HEK293 (cell line): ENCODE measurements around the gene KDM5A.
A peak's percentile ranks its signal among the peaks of the same experiment; 100 is the strongest.

Experiments used
- CTCF ChIA-PET: fragments of 350-600 bp; formaldehyde crosslinking; extraction: SDS; loops from one replicate; lab custom pipeline; 2021; ENCODE audit warnings: antibody characterized with exemption; lab: Yijun Ruan, JAX
- POLR2A ChIA-PET: fragments of 300-600 bp; formaldehyde crosslinking; extraction: SDS; loops from one replicate; lab custom pipeline; 2020; ENCODE audit warnings: antibody characterized with exemption, inconsistent platforms; lab: Yijun Ruan, JAX
- H3K27ac ChIP-seq: fragments of 200-500 bp; sonication (Bioruptor generic); 2 replicates; pipeline ENCODE4 v1.5.1; 2014; ENCODE audit warnings: low read depth, low read length, control low read depth, inconsistent platforms; ENCODE audit errors: extremely low read depth
- H3K36me3 ChIP-seq, 2 experiments: fragments of 200-500 bp in 1 of 2; sonication (Bioruptor generic) in 1 of 2; 1 replicate in 1 of 2; 2 replicates in 1 of 2; pipeline ENCODE4 v1.5.1; 2014 to 2017; ENCODE audit warnings: inconsistent platforms in 2 of 2, low read length in 2 of 2; ENCODE audit not compliant: control insufficient read depth in 2 of 2, insufficient read depth in 1 of 2
- H3K4me1 ChIP-seq: fragments of 200-500 bp; sonication (Bioruptor generic); 2 replicates; pipeline ENCODE4 v1.5.1; 2014; ENCODE audit warnings: mild to moderate bottlenecking, low read length, inconsistent platforms; ENCODE audit not compliant: control insufficient read depth, insufficient read depth
- H3K4me3 ChIP-seq: 2 replicates; pipeline ENCODE4 v1.5.1; 2011; ENCODE audit warnings: low read depth, mild to moderate bottlenecking, control low read depth, low read length, moderate library complexity
- H3K9me3 ChIP-seq: fragments of 200-500 bp; sonication (Bioruptor generic); 2 replicates; pipeline ENCODE4 v1.5.1; 2014; ENCODE audit warnings: low read depth, low read length, inconsistent platforms; ENCODE audit not compliant: control insufficient read depth, insufficient read depth
- GFI1B ChIP-seq: fragments of 450-650 bp; formaldehyde crosslinking; IDR thresholded peaks from 2 replicates; pipeline ENCODE4 v1.5.1; 2016; ENCODE audit warnings: missing biosample characterization, missing genetic modification characterization
- KLF1 ChIP-seq: fragments of 450-650 bp; formaldehyde crosslinking; IDR thresholded peaks from 2 replicates; pipeline ENCODE4 v1.5.1; 2016; ENCODE audit warnings: missing biosample characterization, missing genetic modification characterization
- MEIS1 ChIP-seq: sonication (generic); formaldehyde crosslinking; IDR thresholded peaks from 2 replicates; pipeline ENCODE4 v1.8.1; 2022; ENCODE audit warnings: missing genetic modification reagents, mild to moderate bottlenecking, borderline replicate concordance
- OVOL3 ChIP-seq: fragments of 450-650 bp; formaldehyde crosslinking; IDR thresholded peaks from 2 replicates; pipeline ENCODE4 v1.5.1; 2016; ENCODE audit warnings: missing biosample characterization, missing genetic modification characterization
- REPIN1 ChIP-seq: fragments of 450-650 bp; formaldehyde crosslinking; IDR thresholded peaks from 2 replicates; pipeline ENCODE4 v1.5.1; 2017; ENCODE audit warnings: missing biosample characterization, missing genetic modification characterization, low read depth
- TRIM28 ChIP-seq: IDR thresholded peaks from 2 replicates; pipeline ENCODE4 v1.6.1; 2011; ENCODE audit warnings: low read length, control low read depth, borderline replicate concordance
- ZFP3 ChIP-seq: fragments of 450-650 bp; formaldehyde crosslinking; IDR thresholded peaks from 2 replicates; pipeline ENCODE4 v1.5.1; 2016; ENCODE audit warnings: low read depth, missing biosample characterization, missing genetic modification characterization
- ZNF133 ChIP-seq: fragments of 450-650 bp; formaldehyde crosslinking; IDR thresholded peaks from 2 replicates; pipeline ENCODE4 v1.5.1; 2016; ENCODE audit warnings: missing biosample characterization, missing genetic modification characterization
- ZNF146 ChIP-seq: fragments of 450-650 bp; formaldehyde crosslinking; IDR thresholded peaks from 2 replicates; pipeline ENCODE4 v1.5.1; 2016; ENCODE audit warnings: missing biosample characterization, missing genetic modification characterization
- ZNF19 ChIP-seq: fragments of 450-650 bp; formaldehyde crosslinking; IDR thresholded peaks from 2 replicates; pipeline ENCODE4; 2016; ENCODE audit warnings: missing biosample characterization, missing genetic modification characterization, low read depth
- ZNF302 ChIP-seq: fragments of 450-650 bp; formaldehyde crosslinking; IDR thresholded peaks from 2 replicates; pipeline ENCODE4 v1.5.1; 2016; ENCODE audit warnings: missing biosample characterization, missing genetic modification characterization, low read depth
- ZNF311 ChIP-seq: fragments of 450-650 bp; formaldehyde crosslinking; IDR thresholded peaks from 2 replicates; pipeline ENCODE4 v1.5.1; 2017; ENCODE audit warnings: missing biosample characterization, missing genetic modification characterization, borderline replicate concordance
- ZNF341 ChIP-seq: fragments of 450-650 bp; formaldehyde crosslinking; IDR thresholded peaks from 2 replicates; pipeline ENCODE4; 2016; ENCODE audit warnings: low read depth, missing biosample characterization, missing genetic modification characterization
- ZNF416 ChIP-seq: fragments of 450-650 bp; formaldehyde crosslinking; IDR thresholded peaks from 2 replicates; pipeline ENCODE4 v1.5.1; 2016; ENCODE audit warnings: missing biosample characterization, missing genetic modification characterization
- ZNF510 ChIP-seq: fragments of 450-650 bp; formaldehyde crosslinking; IDR thresholded peaks from 2 replicates; pipeline ENCODE4 v1.5.1; 2018; ENCODE audit warnings: mild to moderate bottlenecking, missing genetic modification characterization, missing biosample characterization; ENCODE audit not compliant: insufficient replicate concordance
- ZNF548 ChIP-seq: fragments of 450-650 bp; formaldehyde crosslinking; IDR thresholded peaks from 2 replicates; pipeline ENCODE4 v1.5.1; 2016; ENCODE audit warnings: missing biosample characterization, missing genetic modification characterization
- ZNF549 ChIP-seq: fragments of 450-650 bp; IDR thresholded peaks from 2 replicates; pipeline ENCODE4 v1.5.1; 2018; ENCODE audit warnings: missing biosample characterization, missing genetic modification characterization, mild to moderate bottlenecking, inconsistent platforms, moderate library complexity
- ZNF558 ChIP-seq: fragments of 450-650 bp; formaldehyde crosslinking; IDR thresholded peaks from 2 replicates; pipeline ENCODE4 v1.5.1; 2016; ENCODE audit warnings: missing biosample characterization, missing genetic modification characterization
- ZNF561 ChIP-seq: fragments of 450-650 bp; IDR thresholded peaks from 2 replicates; pipeline ENCODE4 v1.5.1; 2018; ENCODE audit warnings: missing biosample characterization, missing genetic modification characterization, borderline replicate concordance
- ZNF585B ChIP-seq: fragments of 450-650 bp; formaldehyde crosslinking; IDR thresholded peaks from 2 replicates; pipeline ENCODE4 v1.5.1; 2016; ENCODE audit warnings: missing biosample characterization, missing genetic modification characterization
- ZNF621 ChIP-seq: fragments of 450-650 bp; formaldehyde crosslinking; IDR thresholded peaks from 2 replicates; pipeline ENCODE4 v1.5.1; 2017; ENCODE audit warnings: missing biosample characterization, missing genetic modification characterization
- ZNF707 ChIP-seq: fragments of 450-650 bp; formaldehyde crosslinking; IDR thresholded peaks from 2 replicates; pipeline ENCODE4 v1.5.1; 2016; ENCODE audit warnings: missing biosample characterization, missing genetic modification characterization
- ZNF747 ChIP-seq: fragments of 450-650 bp; formaldehyde crosslinking; IDR thresholded peaks from 2 replicates; pipeline ENCODE4 v1.5.1; 2016; ENCODE audit warnings: missing biosample characterization, missing genetic modification characterization
- ZNF791 ChIP-seq: fragments of 450-650 bp; formaldehyde crosslinking; IDR thresholded peaks from 2 replicates; pipeline ENCODE4 v1.5.1; 2016; ENCODE audit warnings: missing biosample characterization, missing genetic modification characterization
- ZNF843 ChIP-seq: fragments of 450-650 bp; formaldehyde crosslinking; IDR thresholded peaks from 2 replicates; pipeline ENCODE4 v1.5.1; 2016; ENCODE audit warnings: missing biosample characterization, missing genetic modification characterization
- TF ChIP-seq, protein P1 (sequence below): fragments of 450-650 bp; formaldehyde crosslinking; IDR thresholded peaks from 2 replicates; pipeline ENCODE4 v1.5.1; 2016; ENCODE audit warnings: missing biosample characterization, missing genetic modification characterization, borderline replicate concordance
- TF ChIP-seq, protein P2 (sequence below): fragments of 450-650 bp; formaldehyde crosslinking; IDR thresholded peaks from 2 replicates; pipeline ENCODE4 v1.5.1; 2017; ENCODE audit warnings: missing biosample characterization, missing genetic modification characterization
- TF ChIP-seq, protein P3 (sequence below): fragments of 450-650 bp; formaldehyde crosslinking; IDR thresholded peaks from 2 replicates; pipeline ENCODE4 v1.5.1; 2016; ENCODE audit warnings: missing biosample characterization, missing genetic modification characterization
- TF ChIP-seq, protein P4 (sequence below): fragments of 450-650 bp; formaldehyde crosslinking; IDR thresholded peaks from 2 replicates; pipeline ENCODE4 v1.5.1; 2017; ENCODE audit warnings: missing biosample characterization, missing genetic modification characterization
- TF ChIP-seq, protein P5 (sequence below): fragments of 450-650 bp; formaldehyde crosslinking; IDR thresholded peaks from 2 replicates; pipeline ENCODE4; 2016; ENCODE audit warnings: missing biosample characterization, missing genetic modification characterization
- TF ChIP-seq, protein P6 (sequence below): fragments of 450-650 bp; formaldehyde crosslinking; IDR thresholded peaks from 2 replicates; pipeline ENCODE4 v1.5.1; 2016; ENCODE audit warnings: missing biosample characterization, missing genetic modification characterization, low read depth

The KDM5A gene

DNA sequence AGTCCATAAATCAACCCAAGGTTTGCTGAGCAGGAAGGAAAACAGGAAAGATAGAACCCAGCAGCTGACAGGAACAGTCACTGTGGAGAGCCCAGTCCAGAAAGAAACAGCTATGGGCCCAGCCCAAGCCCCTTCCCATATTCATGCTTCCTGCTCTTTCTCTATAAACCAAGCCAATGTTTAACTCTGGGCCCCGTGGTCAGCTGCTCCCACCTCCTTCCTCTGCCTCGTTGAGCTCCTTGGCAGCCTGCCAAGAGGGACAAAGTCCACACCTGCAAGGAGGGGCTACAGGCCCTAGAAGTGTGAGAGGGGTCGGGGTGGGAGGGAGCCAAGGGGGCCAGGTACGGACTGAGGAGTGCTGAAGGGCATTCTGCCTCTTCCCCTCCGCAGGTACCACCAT lies 136.5 kb downstream of the KDM5A start:
- no peaks in the 10 kb centered on the region for H3K4me1 ChIP-seq
- POLR2A ChIA-PET, result no interaction called here

DNA sequence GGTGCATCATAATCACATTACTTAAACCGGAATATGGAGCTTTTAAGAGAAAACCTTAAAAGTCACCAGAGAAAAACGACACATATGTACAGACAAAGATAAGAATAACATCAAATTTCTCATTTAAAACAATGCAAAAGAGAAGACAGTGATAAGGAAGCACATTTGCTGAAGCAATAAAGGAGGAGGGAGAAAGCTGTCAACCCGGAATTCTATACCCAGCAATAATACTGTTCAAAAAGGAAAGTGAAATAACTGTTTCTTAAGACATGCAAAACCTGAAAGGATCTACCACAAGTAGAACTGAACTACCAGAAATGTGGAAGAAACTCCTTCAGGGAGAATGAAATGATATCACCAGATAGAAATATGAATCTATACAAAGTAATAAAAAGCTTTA lies 141.8 kb downstream of the KDM5A start:
- ChIA-PET POLR2A (no interaction called here), CTCF (interaction anchor here (0.7 kb wide), 1 partner anchor 15 kb away, joined by 3 read pairs; no protein-coding TSS in a partner anchor)
- no peak overlapping the region for H3K4me3 ChIP-seq
- no peaks in the 10 kb centered on the region for H3K4me1 ChIP-seq
- H3K9me3 ChIP-seq, result no peaks in the 10 kb centered on the region; the same call in 1 of the 2 replicates
- H3K27ac ChIP-seq, result no peak overlapping the region
- no peaks in the 10 kb centered on the region for H3K36me3 ChIP-seq
- TF ChIP-seq ZNF585B (tag by site-specific recombination), result no peak
- TF ChIP-seq, protein P1, sequence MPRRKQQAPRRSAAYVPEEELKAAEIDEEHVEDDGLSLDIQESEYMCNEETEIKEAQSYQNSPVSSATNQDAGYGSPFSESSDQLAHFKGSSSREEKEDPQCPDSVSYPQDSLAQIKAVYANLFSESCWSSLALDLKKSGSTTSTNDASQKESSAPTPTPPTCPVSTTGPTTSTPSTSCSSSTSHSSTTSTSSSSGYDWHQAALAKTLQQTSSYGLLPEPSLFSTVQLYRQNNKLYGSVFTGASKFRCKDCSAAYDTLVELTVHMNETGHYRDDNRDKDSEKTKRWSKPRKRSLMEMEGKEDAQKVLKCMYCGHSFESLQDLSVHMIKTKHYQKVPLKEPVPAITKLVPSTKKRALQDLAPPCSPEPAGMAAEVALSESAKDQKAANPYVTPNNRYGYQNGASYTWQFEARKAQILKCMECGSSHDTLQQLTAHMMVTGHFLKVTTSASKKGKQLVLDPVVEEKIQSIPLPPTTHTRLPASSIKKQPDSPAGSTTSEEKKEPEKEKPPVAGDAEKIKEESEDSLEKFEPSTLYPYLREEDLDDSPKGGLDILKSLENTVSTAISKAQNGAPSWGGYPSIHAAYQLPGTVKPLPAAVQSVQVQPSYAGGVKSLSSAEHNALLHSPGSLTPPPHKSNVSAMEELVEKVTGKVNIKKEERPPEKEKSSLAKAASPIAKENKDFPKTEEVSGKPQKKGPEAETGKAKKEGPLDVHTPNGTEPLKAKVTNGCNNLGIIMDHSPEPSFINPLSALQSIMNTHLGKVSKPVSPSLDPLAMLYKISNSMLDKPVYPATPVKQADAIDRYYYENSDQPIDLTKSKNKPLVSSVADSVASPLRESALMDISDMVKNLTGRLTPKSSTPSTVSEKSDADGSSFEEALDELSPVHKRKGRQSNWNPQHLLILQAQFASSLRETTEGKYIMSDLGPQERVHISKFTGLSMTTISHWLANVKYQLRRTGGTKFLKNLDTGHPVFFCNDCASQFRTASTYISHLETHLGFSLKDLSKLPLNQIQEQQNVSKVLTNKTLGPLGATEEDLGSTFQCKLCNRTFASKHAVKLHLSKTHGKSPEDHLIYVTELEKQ (tag by site-specific recombination), result no peak
- TF ChIP-seq, protein P2, sequence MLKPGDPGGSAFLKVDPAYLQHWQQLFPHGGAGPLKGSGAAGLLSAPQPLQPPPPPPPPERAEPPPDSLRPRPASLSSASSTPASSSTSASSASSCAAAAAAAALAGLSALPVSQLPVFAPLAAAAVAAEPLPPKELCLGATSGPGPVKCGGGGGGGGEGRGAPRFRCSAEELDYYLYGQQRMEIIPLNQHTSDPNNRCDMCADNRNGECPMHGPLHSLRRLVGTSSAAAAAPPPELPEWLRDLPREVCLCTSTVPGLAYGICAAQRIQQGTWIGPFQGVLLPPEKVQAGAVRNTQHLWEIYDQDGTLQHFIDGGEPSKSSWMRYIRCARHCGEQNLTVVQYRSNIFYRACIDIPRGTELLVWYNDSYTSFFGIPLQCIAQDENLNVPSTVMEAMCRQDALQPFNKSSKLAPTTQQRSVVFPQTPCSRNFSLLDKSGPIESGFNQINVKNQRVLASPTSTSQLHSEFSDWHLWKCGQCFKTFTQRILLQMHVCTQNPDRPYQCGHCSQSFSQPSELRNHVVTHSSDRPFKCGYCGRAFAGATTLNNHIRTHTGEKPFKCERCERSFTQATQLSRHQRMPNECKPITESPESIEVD, result no peak
- TF ChIP-seq, protein P3, sequence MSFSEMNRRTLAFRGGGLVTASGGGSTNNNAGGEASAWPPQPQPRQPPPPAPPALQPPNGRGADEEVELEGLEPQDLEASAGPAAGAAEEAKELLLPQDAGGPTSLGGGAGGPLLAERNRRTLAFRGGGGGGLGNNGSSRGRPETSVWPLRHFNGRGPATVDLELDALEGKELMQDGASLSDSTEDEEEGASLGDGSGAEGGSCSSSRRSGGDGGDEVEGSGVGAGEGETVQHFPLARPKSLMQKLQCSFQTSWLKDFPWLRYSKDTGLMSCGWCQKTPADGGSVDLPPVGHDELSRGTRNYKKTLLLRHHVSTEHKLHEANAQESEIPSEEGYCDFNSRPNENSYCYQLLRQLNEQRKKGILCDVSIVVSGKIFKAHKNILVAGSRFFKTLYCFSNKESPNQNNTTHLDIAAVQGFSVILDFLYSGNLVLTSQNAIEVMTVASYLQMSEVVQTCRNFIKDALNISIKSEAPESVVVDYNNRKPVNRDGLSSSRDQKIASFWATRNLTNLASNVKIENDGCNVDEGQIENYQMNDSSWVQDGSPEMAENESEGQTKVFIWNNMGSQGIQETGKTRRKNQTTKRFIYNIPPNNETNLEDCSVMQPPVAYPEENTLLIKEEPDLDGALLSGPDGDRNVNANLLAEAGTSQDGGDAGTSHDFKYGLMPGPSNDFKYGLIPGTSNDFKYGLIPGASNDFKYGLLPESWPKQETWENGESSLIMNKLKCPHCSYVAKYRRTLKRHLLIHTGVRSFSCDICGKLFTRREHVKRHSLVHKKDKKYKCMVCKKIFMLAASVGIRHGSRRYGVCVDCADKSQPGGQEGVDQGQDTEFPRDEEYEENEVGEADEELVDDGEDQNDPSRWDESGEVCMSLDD (tag by site-specific recombination), result no peak
- no peak for TF ChIP-seq ZNF791 (tag by site-specific recombination)
- TF ChIP-seq TRIM28, result peak; percentile 95
- TF ChIP-seq KLF1 (tag by site-specific recombination), result no peak
- TF ChIP-seq ZNF561 (tag by site-specific recombination), result no peak
- TF ChIP-seq ZNF549 (tag by site-specific recombination), result peak; percentile 66
- peak; percentile 47 for TF ChIP-seq ZNF510
- no peak for TF ChIP-seq ZNF133
- no peak for TF ChIP-seq ZNF747 (tag by site-specific recombination)
- no peak for TF ChIP-seq REPIN1 (tag by site-specific recombination)
- TF ChIP-seq ZNF558 (tag by site-specific recombination), result no peak
- no peak for TF ChIP-seq ZFP3
- TF ChIP-seq, protein P4, sequence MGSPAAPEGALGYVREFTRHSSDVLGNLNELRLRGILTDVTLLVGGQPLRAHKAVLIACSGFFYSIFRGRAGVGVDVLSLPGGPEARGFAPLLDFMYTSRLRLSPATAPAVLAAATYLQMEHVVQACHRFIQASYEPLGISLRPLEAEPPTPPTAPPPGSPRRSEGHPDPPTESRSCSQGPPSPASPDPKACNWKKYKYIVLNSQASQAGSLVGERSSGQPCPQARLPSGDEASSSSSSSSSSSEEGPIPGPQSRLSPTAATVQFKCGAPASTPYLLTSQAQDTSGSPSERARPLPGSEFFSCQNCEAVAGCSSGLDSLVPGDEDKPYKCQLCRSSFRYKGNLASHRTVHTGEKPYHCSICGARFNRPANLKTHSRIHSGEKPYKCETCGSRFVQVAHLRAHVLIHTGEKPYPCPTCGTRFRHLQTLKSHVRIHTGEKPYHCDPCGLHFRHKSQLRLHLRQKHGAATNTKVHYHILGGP, result no peak

More for the DNA sequence above, 136.5 kb downstream of the KDM5A start:
- TF ChIP-seq, protein P5, sequence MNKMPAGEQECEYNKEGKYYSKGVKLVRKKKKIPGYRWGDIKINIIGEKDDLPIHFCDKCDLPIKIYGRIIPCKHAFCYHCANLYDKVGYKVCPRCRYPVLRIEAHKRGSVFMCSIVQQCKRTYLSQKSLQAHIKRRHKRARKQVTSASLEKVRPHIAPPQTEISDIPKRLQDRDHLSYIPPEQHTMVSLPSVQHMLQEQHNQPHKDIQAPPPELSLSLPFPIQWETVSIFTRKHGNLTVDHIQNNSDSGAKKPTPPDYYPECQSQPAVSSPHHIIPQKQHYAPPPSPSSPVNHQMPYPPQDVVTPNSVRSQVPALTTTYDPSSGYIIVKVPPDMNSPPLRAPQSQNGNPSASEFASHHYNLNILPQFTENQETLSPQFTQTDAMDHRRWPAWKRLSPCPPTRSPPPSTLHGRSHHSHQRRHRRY, result no peak
- TF ChIP-seq MEIS1 (CRISPR knock-in tag), result no peak
- TF ChIP-seq, protein P6, sequence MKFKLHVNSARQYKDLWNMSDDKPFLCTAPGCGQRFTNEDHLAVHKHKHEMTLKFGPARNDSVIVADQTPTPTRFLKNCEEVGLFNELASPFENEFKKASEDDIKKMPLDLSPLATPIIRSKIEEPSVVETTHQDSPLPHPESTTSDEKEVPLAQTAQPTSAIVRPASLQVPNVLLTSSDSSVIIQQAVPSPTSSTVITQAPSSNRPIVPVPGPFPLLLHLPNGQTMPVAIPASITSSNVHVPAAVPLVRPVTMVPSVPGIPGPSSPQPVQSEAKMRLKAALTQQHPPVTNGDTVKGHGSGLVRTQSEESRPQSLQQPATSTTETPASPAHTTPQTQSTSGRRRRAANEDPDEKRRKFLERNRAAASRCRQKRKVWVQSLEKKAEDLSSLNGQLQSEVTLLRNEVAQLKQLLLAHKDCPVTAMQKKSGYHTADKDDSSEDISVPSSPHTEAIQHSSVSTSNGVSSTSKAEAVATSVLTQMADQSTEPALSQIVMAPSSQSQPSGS (tag by site-specific recombination), result no peak
- no peak for TF ChIP-seq ZNF621 (tag by site-specific recombination)
- no peak for TF ChIP-seq ZNF510
- no peak for TF ChIP-seq ZNF707 (tag by site-specific recombination)
- no peak for TF ChIP-seq ZNF548
- TF ChIP-seq ZNF311 (tag by site-specific recombination), result no peak
- TF ChIP-seq ZNF19 (tag by site-specific recombination), result no peak
- TF ChIP-seq OVOL3, result no peak
- no peak for TF ChIP-seq ZNF843 (tag by site-specific recombination)
- TF ChIP-seq ZNF146 (tag by site-specific recombination), result no peak
- TF ChIP-seq ZNF341 (tag by site-specific recombination), result no peak
- TF ChIP-seq ZNF302 (tag by site-specific recombination), result no peak
- no peak for TF ChIP-seq GFI1B
- no peak for TF ChIP-seq ZNF416 (tag by site-specific recombination)
- TF ChIP-seq, all 188 proteins: peak for 0
- Histone ChIP-seq H3K27ac (no peak overlapping the region), H3K36me3 (no peaks in the 10 kb centered on the region), H3K4me3 (no peak overlapping the region), H3K9me3 (no peaks in the 10 kb centered on the region; the same call in 1 of the 2 replicates)
- CTCF ChIA-PET, result interaction anchor here (1.4 kb wide), 1 partner anchor 33 kb away, joined by 3 read pairs; no protein-coding TSS in a partner anchor
